IPS-20b (cell line): ENCODE results near the gene SNAP23.

Experiments used
- H3K27ac ChIP-seq: one replicate; pipeline ENCODE4 v1.5.1; 2013; ENCODE audit warnings: low read length
- H3K27me3 ChIP-seq: 2 replicates; pipeline ENCODE4 v1.6.1; 2013; ENCODE audit warnings: mild to moderate bottlenecking, low read length, inconsistent platforms; ENCODE audit not compliant: insufficient read depth
- H3K36me3 ChIP-seq: 2 replicates; pipeline ENCODE4 v1.6.1; 2013; ENCODE audit warnings: low read depth, mild to moderate bottlenecking, inconsistent platforms, low read length, moderate library complexity; ENCODE audit not compliant: insufficient read depth
- H3K4me1 ChIP-seq: 2 replicates; pipeline ENCODE4 v1.6.1; 2013; ENCODE audit warnings: mild to moderate bottlenecking, control low read depth, inconsistent platforms, low read length, moderate library complexity; ENCODE audit not compliant: insufficient read depth
- H3K4me3 ChIP-seq: 2 replicates; pipeline ENCODE4 v1.5.1; 2013; ENCODE audit warnings: mild to moderate bottlenecking, low read length, inconsistent platforms
- H3K9ac ChIP-seq: 2 replicates; pipeline ENCODE4 v1.6.1; 2013; ENCODE audit warnings: low read depth, mild to moderate bottlenecking, inconsistent platforms, low read length, moderate library complexity
- H3K9me3 ChIP-seq: 2 replicates; pipeline ENCODE4 v1.6.1; 2013; ENCODE audit warnings: mild to moderate bottlenecking, low read depth, low read length, inconsistent platforms; ENCODE audit not compliant: insufficient read depth

Gene SNAP23

GRCh38 chr15:42576040-42576594 is 80.7 kb downstream of the SNAP23 start:
- H3K27ac ChIP-seq = no peak overlapping the region
- peak overlapping the region; percentile 83 for H3K4me3 ChIP-seq

GRCh38 chr15:42576776-42577175 is 81.3 kb downstream of the SNAP23 start:
- H3K4me1 ChIP-seq = peaks cover 4% of the 10 kb centered on the region
- H3K9ac ChIP-seq = peak overlapping the region; percentile 72; the same call in 1 of the 2 replicates
- H3K4me3 ChIP-seq = peak overlapping the region; percentile 83

More at GRCh38 chr15:42576040-42576594, 80.7 kb downstream of the SNAP23 start:
- Histone ChIP-seq H3K4me1 (peaks cover 4% of the 10 kb centered on the region), H3K36me3 (no peaks in the 10 kb centered on the region), H3K27me3 (peaks cover 60% of the 10 kb centered on the region), H3K9ac (peak overlapping the region; percentile 72), H3K9me3 (no peaks in the 10 kb centered on the region)

GRCh38 chr15:42577514-42578031 is 82.1 kb downstream of the SNAP23 start:
- no peak overlapping the region for H3K9ac ChIP-seq
- H3K9me3 ChIP-seq = no peaks in the 10 kb centered on the region
- peaks cover 11% of the 10 kb centered on the region for H3K4me1 ChIP-seq
- peaks cover 73% of the 10 kb centered on the region for H3K27me3 ChIP-seq
- no peaks in the 10 kb centered on the region for H3K36me3 ChIP-seq
- no peak overlapping the region for H3K4me3 ChIP-seq
- no peak overlapping the region for H3K27ac ChIP-seq

More at GRCh38 chr15:42576776-42577175, 81.3 kb downstream of the SNAP23 start:
- Histone ChIP-seq H3K27me3 (peaks cover 65% of the 10 kb centered on the region), H3K36me3 (no peaks in the 10 kb centered on the region), H3K27ac (no peak overlapping the region), H3K9me3 (no peaks in the 10 kb centered on the region)

- Histone ChIP-seq H3K27me3 (peaks cover 75% of the 10 kb centered on the region), H3K4me1 (peaks cover 24% of the 10 kb centered on the region), H3K9ac (no peak overlapping the region), H3K27ac (no peak overlapping the region), H3K36me3 (no peaks in the 10 kb centered on the region), H3K4me3 (no peak overlapping the region), H3K9me3 (no peaks in the 10 kb centered on the region)
Measured at GRCh38 chr15:42578984-42579537, 83.6 kb downstream of the SNAP23 start.

GRCh38 chr15:42581272-42581730 is 85.9 kb downstream of the SNAP23 start:
- no peak overlapping the region for H3K27ac ChIP-seq
- H3K9ac ChIP-seq = peak overlapping the region; percentile 80
- no peaks in the 10 kb centered on the region for H3K36me3 ChIP-seq
- H3K9me3 ChIP-seq = no peaks in the 10 kb centered on the region
- H3K4me3 ChIP-seq = peak overlapping the region; percentile 78
- peaks cover 64% of the 10 kb centered on the region for H3K27me3 ChIP-seq
- H3K4me1 ChIP-seq = peaks cover 30% of the 10 kb centered on the region
